ENCODE measurements around the gene CNTN6.

The CNTN6 gene

GRCh38 chr3:1138036-1138435, 45.2 kb downstream of the CNTN6 start:
- no peak for DNase-seq
- TF ChIP-seq, protein P1, sequence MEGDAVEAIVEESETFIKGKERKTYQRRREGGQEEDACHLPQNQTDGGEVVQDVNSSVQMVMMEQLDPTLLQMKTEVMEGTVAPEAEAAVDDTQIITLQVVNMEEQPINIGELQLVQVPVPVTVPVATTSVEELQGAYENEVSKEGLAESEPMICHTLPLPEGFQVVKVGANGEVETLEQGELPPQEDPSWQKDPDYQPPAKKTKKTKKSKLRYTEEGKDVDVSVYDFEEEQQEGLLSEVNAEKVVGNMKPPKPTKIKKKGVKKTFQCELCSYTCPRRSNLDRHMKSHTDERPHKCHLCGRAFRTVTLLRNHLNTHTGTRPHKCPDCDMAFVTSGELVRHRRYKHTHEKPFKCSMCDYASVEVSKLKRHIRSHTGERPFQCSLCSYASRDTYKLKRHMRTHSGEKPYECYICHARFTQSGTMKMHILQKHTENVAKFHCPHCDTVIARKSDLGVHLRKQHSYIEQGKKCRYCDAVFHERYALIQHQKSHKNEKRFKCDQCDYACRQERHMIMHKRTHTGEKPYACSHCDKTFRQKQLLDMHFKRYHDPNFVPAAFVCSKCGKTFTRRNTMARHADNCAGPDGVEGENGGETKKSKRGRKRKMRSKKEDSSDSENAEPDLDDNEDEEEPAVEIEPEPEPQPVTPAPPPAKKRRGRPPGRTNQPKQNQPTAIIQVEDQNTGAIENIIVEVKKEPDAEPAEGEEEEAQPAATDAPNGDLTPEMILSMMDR (IDR thresholded peaks at IDR 0.05) = no peak
- peaks cover 3% of the 10 kb centered on the region for H3K27me3 Mint-ChIP-seq (ENCODE audit: low read depth, poor library complexity)
- H3K4me1 Mint-ChIP-seq = no peaks in the 10 kb centered on the region
- H3K36me3 Mint-ChIP-seq (ENCODE audit: low read depth) = no peaks in the 10 kb centered on the region
- no peak overlapping the region for H3K4me3 Mint-ChIP-seq
- H3K27ac Mint-ChIP-seq = no peak overlapping the region
- H3K9me3 Mint-ChIP-seq = no peaks in the 10 kb centered on the region

DNA sequence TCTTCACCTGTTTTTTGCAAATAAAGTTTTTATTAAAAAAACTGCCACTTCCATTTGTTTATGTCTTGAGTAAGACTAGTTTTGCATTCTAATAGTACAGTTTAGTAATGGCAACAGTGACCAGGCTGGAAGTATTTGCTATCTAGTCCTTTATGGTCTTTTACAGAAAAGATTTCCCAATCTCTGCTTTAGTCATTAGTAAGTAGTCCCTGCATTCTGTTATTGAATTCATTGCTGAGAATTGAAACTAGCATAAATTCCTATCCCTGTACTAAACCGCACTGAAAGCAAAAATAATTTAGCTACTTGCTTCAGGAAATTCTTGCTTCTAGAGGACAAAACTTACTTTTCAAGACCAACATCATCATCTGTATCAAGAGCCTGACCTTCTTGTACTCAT, 46.2 kb downstream of the CNTN6 start:
- no peak for DNase-seq
- no peaks in the 10 kb centered on the region for H3K36me3 Mint-ChIP-seq (ENCODE audit: low read depth)
- H3K27ac Mint-ChIP-seq = no peak overlapping the region
- no peaks in the 10 kb centered on the region for H3K9me3 Mint-ChIP-seq
- TF ChIP-seq, protein P1 (IDR thresholded peaks at IDR 0.05) = no peak
- H3K4me3 Mint-ChIP-seq = no peak overlapping the region
- no peaks in the 10 kb centered on the region for H3K4me1 Mint-ChIP-seq
- peaks cover 3% of the 10 kb centered on the region for H3K27me3 Mint-ChIP-seq (ENCODE audit: low read depth, poor library complexity)

DNA sequence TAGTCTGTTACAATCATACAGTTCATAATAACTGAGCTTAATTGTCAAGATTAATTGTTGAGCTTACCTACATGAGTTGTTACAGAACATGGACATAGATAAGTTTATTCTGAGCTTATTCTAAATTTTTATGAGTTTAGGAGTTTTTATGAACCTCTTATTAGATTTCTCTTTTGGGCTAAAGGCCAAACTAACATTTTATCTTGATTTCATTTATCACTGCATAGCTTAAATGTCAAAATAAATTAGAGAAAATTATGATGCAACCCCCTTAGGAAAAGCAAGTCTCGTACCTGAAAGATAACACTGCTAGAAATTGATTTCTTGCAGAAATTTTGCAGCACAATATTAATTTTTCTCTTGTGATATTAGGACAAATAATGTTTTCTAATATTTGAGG, 54.5 kb downstream of the CNTN6 start:
- no peak overlapping the region for H3K27ac Mint-ChIP-seq
- no peaks in the 10 kb centered on the region for H3K27me3 Mint-ChIP-seq (ENCODE audit: low read depth, poor library complexity)

GRCh38 chr3:1147819-1148218, 55.0 kb downstream of the CNTN6 start:
- Mint-ChIP-seq H3K4me1 (no peaks in the 10 kb centered on the region), H3K4me3 (no peak overlapping the region), H3K36me3 (ENCODE audit: low read depth) (no peaks in the 10 kb centered on the region), H3K27ac (no peak overlapping the region), H3K9me3 (no peaks in the 10 kb centered on the region), H3K27me3 (ENCODE audit: low read depth, poor library complexity) (no peaks in the 10 kb centered on the region)
- TF ChIP-seq, protein P1 (IDR thresholded peaks at IDR 0.05) = no peak
- DNase-seq = no peak

More for the DNA sequence above, 54.5 kb downstream of the CNTN6 start:
- no peak overlapping the region for H3K4me3 Mint-ChIP-seq
- H3K4me1 Mint-ChIP-seq = no peaks in the 10 kb centered on the region
- no peaks in the 10 kb centered on the region for H3K9me3 Mint-ChIP-seq
- no peak for DNase-seq
- no peaks in the 10 kb centered on the region for H3K36me3 Mint-ChIP-seq (ENCODE audit: low read depth)
- TF ChIP-seq, protein P1 (IDR thresholded peaks at IDR 0.05) = no peak

- peaks cover 9% of the 10 kb centered on the region for H3K27me3 Mint-ChIP-seq (ENCODE audit: low read depth, poor library complexity)
- DNase-seq = no peak
- H3K9me3 Mint-ChIP-seq = no peaks in the 10 kb centered on the region
- TF ChIP-seq, protein P1 (IDR thresholded peaks at IDR 0.05) = no peak
- no peak overlapping the region for H3K27ac Mint-ChIP-seq
- H3K36me3 Mint-ChIP-seq (ENCODE audit: low read depth) = no peaks in the 10 kb centered on the region
- peaks cover 4% of the 10 kb centered on the region for H3K4me1 Mint-ChIP-seq
- H3K4me3 Mint-ChIP-seq = no peak overlapping the region
These were observed 71.3 kb downstream of the CNTN6 start for GRCh38 chr3:1164101-1164500.

GRCh38 chr3:1171320-1171719, 78.5 kb downstream of the CNTN6 start:
- TF ChIP-seq, protein P1 (IDR thresholded peaks at IDR 0.05) = no peak
- Mint-ChIP-seq H3K4me3 (no peak overlapping the region), H3K9me3 (no peaks in the 10 kb centered on the region), H3K36me3 (ENCODE audit: low read depth) (no peaks in the 10 kb centered on the region), H3K27me3 (ENCODE audit: low read depth, poor library complexity) (peaks cover 11% of the 10 kb centered on the region), H3K27ac (no peak overlapping the region), H3K4me1 (peaks cover 4% of the 10 kb centered on the region)
- no peak for DNase-seq
